A673 (cell line): ENCODE results near the gene RNF151. TPM values are rescaled to one million over a fixed set of nuclear protein-coding genes. Genes with fewer than 3 reads are reported as not detected.
"Not testable (repeated sequence)": the region's sequence is repeated elsewhere in the genome, so short reads cannot be mapped to it uniquely, and the experiment has no call there.

Experiments used
- BruUV-seq: library from RNA; stranded (reverse); fragments of 400-500 nt; replicated peaks from 2 replicates; lab custom pipeline; 2021; lab: Mats Ljungman, UMichigan
- CTCF ChIA-PET: fragments of 300-600 bp; sonication (Branson Sonifier 250); formaldehyde crosslinking; loops from one replicate; lab custom pipeline; 2022; ENCODE audit warnings: antibody characterized with exemption; lab: Charles Lee
- POLR2A ChIA-PET: fragments of 300-600 bp; sonication (Branson Sonifier 250); formaldehyde crosslinking; loops from one replicate; lab custom pipeline; 2022; ENCODE audit warnings: antibody characterized with exemption; ENCODE audit not compliant: low non-redundant PET; lab: Charles Lee
- DNase-seq: peaks from one replicate; pipeline ENCODE4 v3.0.0-alpha.2; 2015; ENCODE audit warnings: low spot score
- H3K27ac ChIP-seq: fragments of 200-600 bp; sonication (generic); 2 replicates; pipeline ENCODE4 v1.5.1; 2016; ENCODE audit warnings: mixed run types, low read depth, mild to moderate bottlenecking, mixed read lengths, antibody characterized with exemption, low read length; ENCODE audit not compliant: poor library complexity, severe bottlenecking
- H3K27me3 ChIP-seq: fragments of 200-600 bp; sonication (generic); replicated peaks from 2 replicates; pipeline ENCODE4 v1.6.1; 2017; ENCODE audit warnings: mixed run types, low read depth, mild to moderate bottlenecking, mixed read lengths, antibody characterized with exemption, low read length; ENCODE audit not compliant: insufficient read depth, poor library complexity
- H3K36me3 ChIP-seq: fragments of 200-600 bp; sonication (generic); 2 replicates; pipeline ENCODE4 v1.6.1; 2016; ENCODE audit warnings: mixed run types, mild to moderate bottlenecking, mixed read lengths, antibody characterized with exemption, low read length; ENCODE audit not compliant: insufficient read depth, poor library complexity, severe bottlenecking
- H3K4me1 ChIP-seq: fragments of 200-600 bp; sonication (generic); 2 replicates; pipeline ENCODE4 v1.6.1; 2017; ENCODE audit warnings: mixed run types, mild to moderate bottlenecking, mixed read lengths, antibody characterized with exemption, low read length; ENCODE audit not compliant: insufficient read depth, poor library complexity, severe bottlenecking
- H3K4me3 ChIP-seq: fragments of 200-600 bp; sonication (generic); 2 replicates; pipeline ENCODE4 v1.5.1; 2016; ENCODE audit warnings: low read depth, mixed run types, mild to moderate bottlenecking, mixed read lengths, low read length; ENCODE audit not compliant: poor library complexity, severe bottlenecking
- H3K9me3 ChIP-seq: fragments of 200-600 bp; sonication (generic); 2 replicates; pipeline ENCODE4 v1.6.1; 2016; ENCODE audit warnings: mixed run types, low read depth, mild to moderate bottlenecking, mixed read lengths, antibody characterized with exemption, low read length; ENCODE audit not compliant: poor library complexity, severe bottlenecking
- CTCF ChIP-seq: fragments of 300-800, 200-600 bp; sonication (generic); conservative IDR thresholded peaks from 2 replicates; pipeline ENCODE4 v1.5.1; 2017; ENCODE audit warnings: low read depth, mild to moderate bottlenecking, antibody characterized with exemption, low read length, moderate library complexity, mixed read lengths
- EZH2 ChIP-seq: fragments of 200-600 bp; sonication (generic); IDR thresholded peaks from 2 replicates; pipeline ENCODE4 v1.6.1; 2017; ENCODE audit warnings: borderline replicate concordance, low read depth, mild to moderate bottlenecking, mixed read lengths, antibody characterized with exemption, low read length; ENCODE audit not compliant: poor library complexity, severe bottlenecking
- intact Hi-C: fragments of 100-400 bp; cut with micrococcal nuclease; formaldehyde crosslinking; loops from one replicate; pipeline ENCODE4 v1.10.0; 2022; ENCODE audit not compliant: unreplicated experiment
- total RNA-seq: library from RNA; stranded (reverse); gene quantifications from 2 replicates; pipeline ENCODE4 v1.2.3, GENCODE V29; 2021

Gene RNF151
- total RNA-seq, 1 experiment from 2014 or later, result not detected

GRCh38 chr16:1938910-1939309 is 27.7 kb upstream of the RNF151 start:
- no peaks in the 10 kb centered on the region for H3K36me3 ChIP-seq
- no peak overlapping the region for H3K4me3 ChIP-seq
- BruUV-seq, result no TSS peak
- CTCF ChIA-PET, result no interaction called here
- DNase-seq, result no peak
- H3K4me1 ChIP-seq, result peaks cover 12% of the 10 kb centered on the region
- TF ChIP-seq EZH2 (no peak), CTCF (no peak)
- H3K27ac ChIP-seq, result no peak overlapping the region
- no peaks in the 10 kb centered on the region for H3K27me3 ChIP-seq
- POLR2A ChIA-PET, result no interaction called here
- intact Hi-C loops, result no loop called here
- H3K9me3 ChIP-seq, result no peaks in the 10 kb centered on the region

- H3K4me3 ChIP-seq, BruUV-seq, H3K36me3 ChIP-seq, CTCF ChIA-PET, DNase-seq, H3K9me3 ChIP-seq, POLR2A ChIA-PET, H3K27me3 ChIP-seq, intact Hi-C loops, H3K27ac ChIP-seq: not testable (repeated sequence)
- peaks cover 18% of the 10 kb centered on the region for H3K4me1 ChIP-seq
Observed at GRCh38 chr16:1939833-1940232, 26.8 kb upstream of the RNF151 start.

- Histone ChIP-seq H3K4me1 (peaks cover 18% of the 10 kb centered on the region), H3K4me3 (no peak overlapping the region), H3K36me3 (no peaks in the 10 kb centered on the region), H3K9me3 (no peaks in the 10 kb centered on the region), H3K27ac (no peak overlapping the region), H3K27me3 (no peaks in the 10 kb centered on the region)
- no peak for DNase-seq
- ChIA-PET POLR2A (no interaction called here), CTCF (interaction anchor here (0.6 kb wide), 1 partner anchor 15 kb away, joined by 3 read pairs; no protein-coding TSS in a partner anchor)
- intact Hi-C loops, result no loop called here
- TF ChIP-seq EZH2 (no peak), CTCF (no peak)
- no TSS peak for BruUV-seq
Observed at GRCh38 chr16:1940273-1941161, 26.1 kb upstream of the RNF151 start.
